HG03045 (cell line): Measurements from ENCODE around the gene ATG10.
"Not testable (repeated sequence)": the region's sequence is repeated elsewhere in the genome, so short reads cannot be mapped to it uniquely, and the experiment has no call there.

Source experiments
- ATAC-seq: cut with Tn5 transposase; IDR thresholded peaks from one replicate; pipeline ENCODE4 v1.9.1; 2021; ENCODE audit warnings: mild to moderate bottlenecking, moderate library complexity; ENCODE audit not compliant: unreplicated experiment

Gene ATG10

GRCh38 chr5:82111191-82111590 is 139.4 kb downstream of the ATG10 start:
- ATAC-seq: no peak

- no peak for ATAC-seq
Observed at GRCh38 chr5:82115858-82116257, 144.0 kb downstream of the ATG10 start.

GRCh38 chr5:82119889-82120288 is 148.1 kb downstream of the ATG10 start:
- no peak for ATAC-seq

GRCh38 chr5:82129723-82130285 is 158.0 kb downstream of the ATG10 start:
- no peak for ATAC-seq

GRCh38 chr5:82130602-82131001 is 158.8 kb downstream of the ATG10 start:
- no peak for ATAC-seq

GRCh38 chr5:82137205-82137604 is 165.4 kb downstream of the ATG10 start:
- ATAC-seq: no peak

GRCh38 chr5:82139837-82140236 is 168.0 kb downstream of the ATG10 start:
- not testable (repeated sequence) for ATAC-seq

- no peak for ATAC-seq
Observed at GRCh38 chr5:82142217-82142841, 170.5 kb downstream of the ATG10 start.

GRCh38 chr5:82142928-82143577 is 171.2 kb downstream of the ATG10 start:
- ATAC-seq: no peak

- ATAC-seq: no peak
Observed at GRCh38 chr5:82147860-82148573, 176.2 kb downstream of the ATG10 start.

GRCh38 chr5:82149434-82149833 is 177.6 kb downstream of the ATG10 start:
- no peak for ATAC-seq

- no peak for ATAC-seq
Observed at GRCh38 chr5:82150559-82150958, 178.7 kb downstream of the ATG10 start.

- ATAC-seq: no peak
Observed at GRCh38 chr5:82151204-82151603, 179.4 kb downstream of the ATG10 start.

- no peak for ATAC-seq
Observed at GRCh38 chr5:82151662-82152061, 179.8 kb downstream of the ATG10 start.

- ATAC-seq: no peak
Observed at GRCh38 chr5:82152978-82153481, 181.2 kb downstream of the ATG10 start.

GRCh38 chr5:82154776-82155175 is 183.0 kb downstream of the ATG10 start:
- no peak for ATAC-seq

- no peak for ATAC-seq
Observed at GRCh38 chr5:82155305-82155704, 183.5 kb downstream of the ATG10 start.

GRCh38 chr5:82156874-82157273 is 185.1 kb downstream of the ATG10 start:
- no peak for ATAC-seq

GRCh38 chr5:82158755-82159413 is 187.1 kb downstream of the ATG10 start:
- ATAC-seq: no peak

GRCh38 chr5:82160948-82161347 is 189.1 kb downstream of the ATG10 start:
- no peak for ATAC-seq

GRCh38 chr5:82162573-82162972 is 190.8 kb downstream of the ATG10 start:
- no peak for ATAC-seq
